Thoracic aorta (tissue), 2 donors: ENCODE data around the gene ABCD1. TPM values are rescaled to one million over a fixed set of nuclear protein-coding genes. Genes with fewer than 3 reads are reported as not detected.
"Not testable (repeated sequence)": the region's sequence is repeated elsewhere in the genome, so short reads cannot be mapped to it uniquely, and the experiment has no call there.

Experiments
- ATAC-seq: fragments of 150-250 bp; one replicate; pipeline ENCODE4 v1.8.0; 2017; ENCODE audit warnings: low read depth; ENCODE audit not compliant: insufficient number of reproducible peaks, low FRiP score
- DNase-seq: peaks from one replicate; pipeline ENCODE4 v3.0.0-alpha.2; 2020; ENCODE audit warnings: low spot score
- H3K27ac ChIP-seq, 2 donors: fragments of 200-600 bp; sonication (generic); 1 replicate in 1 of 2; 2 replicates in 1 of 2; pipeline ENCODE4 v1.5.1; 2016; ENCODE audit warnings: mild to moderate bottlenecking in 2 of 2, moderate library complexity in 2 of 2
- H3K27me3 ChIP-seq: fragments of 200-600 bp; sonication (generic); replicated peaks from 2 replicates; pipeline ENCODE4 v1.6.0; 2016; ENCODE audit warnings: mild to moderate bottlenecking; ENCODE audit not compliant: insufficient read depth
- H3K36me3 ChIP-seq: fragments of 200-600 bp; sonication (generic); one replicate; pipeline ENCODE4 v1.5.1; 2016
- H3K4me1 ChIP-seq, 2 donors: fragments of 200-600 bp; sonication (generic); 1 replicate in 1 of 2; 2 replicates in 1 of 2; pipeline versions ENCODE4 v1.5.1 to v1.6.0; 2016; ENCODE audit warnings: low read depth in 2 of 2, mild to moderate bottlenecking in 1 of 2; ENCODE audit not compliant: control insufficient read depth in 1 of 2
- H3K4me3 ChIP-seq: fragments of 200-600 bp; sonication (generic); 2 replicates; pipeline ENCODE4 v1.5.1; 2016; ENCODE audit warnings: mild to moderate bottlenecking
- H3K9me3 ChIP-seq: fragments of 200-600 bp; sonication (generic); 2 replicates; pipeline ENCODE4 v1.5.1; 2016
- CTCF ChIP-seq: fragments of 200-600 bp; sonication (generic); IDR thresholded peaks from one replicate; pipeline ENCODE4 v1.5.1; 2019; ENCODE audit warnings: antibody characterized with exemption
- total RNA-seq, 2 donors: library from RNA; depleted of rRNA; stranded (reverse); fragments of >200 nt; gene quantifications; one replicate each; pipeline versions ENCODE4 v1.1.0 to v1.2.3, GENCODE V29; 2016

Gene ABCD1
- total RNA-seq, 2 donors from 2014 or later, result 24.3 to 40.6 TPM

DNA sequence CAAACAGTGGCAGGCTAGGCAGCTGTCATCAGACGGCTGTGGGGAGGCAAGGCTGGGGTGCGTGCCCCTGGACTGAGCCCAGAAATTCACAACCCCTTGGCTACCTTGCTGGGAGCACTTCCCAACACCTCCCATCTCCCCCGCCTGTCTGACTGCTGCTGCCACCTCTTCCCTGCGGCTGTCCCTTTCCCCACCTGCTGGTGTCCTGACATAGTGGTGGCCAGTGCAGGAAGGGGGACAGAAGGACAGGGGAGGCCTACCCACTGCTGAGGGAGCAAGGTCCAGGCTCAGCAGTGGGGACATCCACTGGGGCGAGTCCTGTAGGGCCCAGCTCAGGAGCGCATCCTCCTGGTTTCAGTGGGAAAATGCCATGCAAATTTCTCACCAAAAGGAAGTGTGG lies 3.4 kb downstream of the ABCD1 start:
- H3K36me3 ChIP-seq, result peaks cover 3% of the 10 kb centered on the region
- H3K9me3 ChIP-seq, result no peaks in the 10 kb centered on the region
- ATAC-seq (no peak), DNase-seq (no peak)
- no peaks in the 10 kb centered on the region for H3K27me3 ChIP-seq
- no peak for TF ChIP-seq CTCF
- no peak overlapping the region for H3K4me3 ChIP-seq
- peaks cover 17 to 42% of the 10 kb centered on the region in 2 donors for H3K4me1 ChIP-seq
- no peak overlapping the region for H3K27ac ChIP-seq

- H3K27me3 ChIP-seq, result no peaks in the 10 kb centered on the region
- no peak overlapping the region for H3K4me3 ChIP-seq
- ATAC-seq, result no peak
- DNase-seq, result no peak
- H3K36me3 ChIP-seq, result peaks cover 3% of the 10 kb centered on the region
- H3K27ac ChIP-seq, result no peak overlapping the region
- peaks cover 17 to 39% of the 10 kb centered on the region in 2 donors for H3K4me1 ChIP-seq
- TF ChIP-seq CTCF, result no peak
- H3K9me3 ChIP-seq, result no peaks in the 10 kb centered on the region
Measured at GRCh38 chrX:153728951-153729631, 4.4 kb downstream of the ABCD1 start.

- not testable (repeated sequence) for ATAC-seq, H3K27me3 ChIP-seq, H3K4me3 ChIP-seq, H3K27ac ChIP-seq, DNase-seq, H3K36me3 ChIP-seq, H3K9me3 ChIP-seq
- peaks cover 15 to 36% of the 10 kb centered on the region in 2 donors for H3K4me1 ChIP-seq
Measured at GRCh38 chrX:153730115-153730514, 5.5 kb downstream of the ABCD1 start.

GRCh38 chrX:153731117-153731844 lies 6.6 kb downstream of the ABCD1 start:
- H3K27me3 ChIP-seq, result no peaks in the 10 kb centered on the region
- H3K4me1 ChIP-seq, result peaks cover 7 to 24% of the 10 kb centered on the region in 2 donors
- no peak overlapping the region for H3K4me3 ChIP-seq
- H3K27ac ChIP-seq, result no peak overlapping the region
- peaks cover 3% of the 10 kb centered on the region for H3K36me3 ChIP-seq
- H3K9me3 ChIP-seq, result no peaks in the 10 kb centered on the region
- TF ChIP-seq CTCF, result no peak
- ATAC-seq (no peak), DNase-seq (no peak)

DNA sequence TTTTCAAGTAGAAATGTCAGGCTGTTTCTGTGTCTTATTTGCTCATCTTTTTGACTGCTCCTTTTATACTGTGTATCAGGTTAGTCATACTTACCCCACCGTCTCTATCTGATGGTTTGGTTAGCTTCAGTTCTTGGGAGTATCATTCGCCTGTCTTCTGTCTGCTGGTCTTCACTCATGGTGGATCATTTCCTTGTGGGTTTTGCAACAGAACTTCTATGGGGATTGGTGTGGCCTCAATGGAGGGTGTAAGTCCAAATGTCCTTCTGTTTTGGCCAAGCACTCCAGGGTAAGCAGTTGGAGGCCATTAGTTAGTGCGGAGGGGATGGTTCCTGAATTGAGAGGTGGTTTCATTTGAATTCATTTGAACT lies 7.2 kb downstream of the ABCD1 start:
- DNase-seq, result no peak
- Histone ChIP-seq H3K27ac (no peak overlapping the region), H3K36me3 (peaks cover 8% of the 10 kb centered on the region), H3K4me1 (peaks cover 7 to 19% of the 10 kb centered on the region in 2 donors), H3K27me3 (no peaks in the 10 kb centered on the region), H3K9me3 (no peaks in the 10 kb centered on the region), H3K4me3 (no peak overlapping the region)
- ATAC-seq, result no peak
- TF ChIP-seq CTCF, result no peak
